ENCODE results near the gene DIS3L2.

DNA sequence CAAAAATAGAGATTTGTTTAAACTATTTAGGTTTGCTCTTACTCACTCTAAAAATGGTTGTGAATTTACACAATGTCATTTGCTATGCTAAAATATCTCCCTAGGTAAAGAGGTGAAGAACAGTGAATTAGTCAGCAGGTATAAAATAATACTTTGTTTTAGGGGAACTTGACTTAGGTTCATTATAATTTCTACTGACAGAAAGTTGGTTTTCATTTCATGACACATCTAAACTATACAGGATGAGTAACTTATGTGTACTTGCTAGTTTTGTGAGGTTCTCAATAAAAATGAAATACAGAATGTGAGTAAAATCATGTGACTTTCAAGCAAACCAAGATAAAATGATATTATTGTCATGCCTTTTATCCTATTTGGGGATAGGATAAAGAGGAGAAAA, 66.0 kb downstream of the DIS3L2 start:
- TF ChIP-seq NFATC4 (CRISPR knock-in tag; IDR thresholded peaks at IDR 0.05) (no peak), HMGXB4 (CRISPR knock-in tag; IDR thresholded peaks at IDR 0.05) (no peak)
- TF ChIP-seq, protein P1, sequence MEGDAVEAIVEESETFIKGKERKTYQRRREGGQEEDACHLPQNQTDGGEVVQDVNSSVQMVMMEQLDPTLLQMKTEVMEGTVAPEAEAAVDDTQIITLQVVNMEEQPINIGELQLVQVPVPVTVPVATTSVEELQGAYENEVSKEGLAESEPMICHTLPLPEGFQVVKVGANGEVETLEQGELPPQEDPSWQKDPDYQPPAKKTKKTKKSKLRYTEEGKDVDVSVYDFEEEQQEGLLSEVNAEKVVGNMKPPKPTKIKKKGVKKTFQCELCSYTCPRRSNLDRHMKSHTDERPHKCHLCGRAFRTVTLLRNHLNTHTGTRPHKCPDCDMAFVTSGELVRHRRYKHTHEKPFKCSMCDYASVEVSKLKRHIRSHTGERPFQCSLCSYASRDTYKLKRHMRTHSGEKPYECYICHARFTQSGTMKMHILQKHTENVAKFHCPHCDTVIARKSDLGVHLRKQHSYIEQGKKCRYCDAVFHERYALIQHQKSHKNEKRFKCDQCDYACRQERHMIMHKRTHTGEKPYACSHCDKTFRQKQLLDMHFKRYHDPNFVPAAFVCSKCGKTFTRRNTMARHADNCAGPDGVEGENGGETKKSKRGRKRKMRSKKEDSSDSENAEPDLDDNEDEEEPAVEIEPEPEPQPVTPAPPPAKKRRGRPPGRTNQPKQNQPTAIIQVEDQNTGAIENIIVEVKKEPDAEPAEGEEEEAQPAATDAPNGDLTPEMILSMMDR (IDR thresholded peaks at IDR 0.05) = no peak

All from WTC11 (cell line).